Loucy (cell line): ENCODE results near the gene MCF2L2.

ENCODE experiments used
- CTCF ChIP-seq: fragments of 200-600 bp; sonication (generic); conservative IDR thresholded peaks from 2 replicates; pipeline ENCODE4 v1.5.1; 2014; ENCODE audit warnings: mild to moderate bottlenecking, antibody characterized with exemption, low read length
- EZH2phosphoT487 ChIP-seq: fragments of 200-600 bp; IDR thresholded peaks from 2 replicates; pipeline ENCODE4 v1.6.1; 2018; ENCODE audit warnings: antibody characterized with exemption, mild to moderate bottlenecking, moderate library complexity, borderline replicate concordance

GRCh38 chr3:183449791-183450190 lies 21.4 kb upstream of the MCF2L2 start:
- TF ChIP-seq CTCF (no peak), EZH2phosphoT487 (no peak)
